ENCODE results near the gene FTCD. TPM values are rescaled to one million over a fixed set of nuclear protein-coding genes. Genes with fewer than 3 reads are reported as not detected.
A peak's percentile ranks its signal among the peaks of the same experiment; 100 is the strongest.

The FTCD gene
- total RNA-seq, 2 experiments from 2014 or later, result 0.16 to 0.23 TPM

DNA sequence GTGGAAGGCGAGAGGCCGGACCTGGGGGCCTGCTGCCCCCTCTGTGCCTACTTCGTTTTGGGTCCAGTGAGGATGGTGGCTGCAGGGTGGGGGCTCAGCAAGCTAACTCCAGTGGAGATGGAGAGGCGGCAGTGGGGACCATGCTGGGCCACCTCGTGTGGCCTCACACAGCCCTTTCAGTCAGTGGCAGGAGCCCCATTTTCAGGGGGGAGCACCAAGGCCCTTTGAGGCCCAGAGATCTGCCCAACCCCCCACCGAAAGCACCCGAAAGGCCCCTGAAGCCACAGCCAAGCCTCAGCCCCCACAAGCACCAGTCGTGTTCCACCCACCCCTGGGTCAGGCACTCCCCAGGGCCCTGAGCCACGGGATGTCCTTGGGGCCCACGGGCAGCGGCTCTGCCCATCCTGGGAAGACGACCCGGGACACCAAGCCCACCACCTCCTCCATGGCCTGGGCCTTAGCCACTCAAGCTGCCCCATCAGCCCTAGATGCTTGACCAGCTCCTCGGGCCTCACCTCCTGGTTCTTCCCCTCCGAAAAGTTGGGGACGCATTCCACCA lies 345 bp downstream of the FTCD start:
- no peaks in the 10 kb centered on the region for H3K9me3 Mint-ChIP-seq (ENCODE audit: low read depth)

GRCh38 chr21:46154155-46154954 lies 1.0 kb downstream of the FTCD start:
- no peaks in the 10 kb centered on the region for H3K9me3 Mint-ChIP-seq (ENCODE audit: low read depth)
- ChIA-PET POLR2A (interaction anchor here (1.6 kb wide), 1 partner anchor 10 kb away, joined by 4 read pairs; no protein-coding TSS in a partner anchor), CTCF (interaction anchor here (2.3 kb wide), 1 partner anchor 11 kb away, joined by 18 read pairs; no protein-coding TSS in a partner anchor)
- no peaks in the 10 kb centered on the region for H3K4me1 Mint-ChIP-seq
- no peak overlapping the region for H3K4me3 Mint-ChIP-seq
- no peak overlapping the region for H3K27ac Mint-ChIP-seq
- H3K27me3 Mint-ChIP-seq, result no peaks in the 10 kb centered on the region
- intact Hi-C loops (cut with DNase I, micrococcal nuclease), result no loop called here
- no peaks in the 10 kb centered on the region for H3K36me3 Mint-ChIP-seq (ENCODE audit: low read depth)
- DNase-seq, result peak; percentile 2
- ATAC-seq, result no peak

More for the DNA sequence above, 345 bp downstream of the FTCD start:
- Mint-ChIP-seq H3K4me3 (no peak overlapping the region), H3K4me1 (no peaks in the 10 kb centered on the region), H3K36me3 (ENCODE audit: low read depth) (no peaks in the 10 kb centered on the region), H3K27ac (no peak overlapping the region), H3K27me3 (no peaks in the 10 kb centered on the region)
- ATAC-seq, result no peak
- intact Hi-C loops (cut with DNase I, micrococcal nuclease), result no loop called here
- POLR2A ChIA-PET, result no interaction called here
- CTCF ChIA-PET, result no interaction called here
- DNase-seq, result no peak

- Mint-ChIP-seq H3K9me3 (ENCODE audit: low read depth) (no peaks in the 10 kb centered on the region), H3K27me3 (no peaks in the 10 kb centered on the region), H3K27ac (no peak overlapping the region), H3K36me3 (ENCODE audit: low read depth) (no peaks in the 10 kb centered on the region), H3K4me1 (no peaks in the 10 kb centered on the region), H3K4me3 (no peak overlapping the region)
- POLR2A ChIA-PET, result interaction anchor here (0.7 to 1.6 kb wide), 2 partner anchors 10 to 175 kb away, joined by 3 to 4 read pairs; no protein-coding TSS in a partner anchor
- ATAC-seq (peak; percentile 95), DNase-seq (peak; percentile 82)
- intact Hi-C loops (cut with DNase I, micrococcal nuclease), result no loop called here
- CTCF ChIA-PET, result interaction anchor here (0.8 to 2.3 kb wide), 2 partner anchors 10 to 227 kb away, joined by 4 to 18 read pairs; no protein-coding TSS in a partner anchor
These were observed 1.9 kb downstream of the FTCD start for GRCh38 chr21:46153247-46154154.

- H3K9me3 Mint-ChIP-seq (ENCODE audit: low read depth), result no peaks in the 10 kb centered on the region
- H3K4me3 Mint-ChIP-seq, result no peak overlapping the region
- ATAC-seq (no peak), DNase-seq (no peak)
- no peak overlapping the region for H3K27ac Mint-ChIP-seq
- no peaks in the 10 kb centered on the region for H3K27me3 Mint-ChIP-seq
- intact Hi-C loops (cut with DNase I, micrococcal nuclease), result no loop called here
- CTCF ChIA-PET, result interaction anchor here (0.8 to 2.3 kb wide), 2 partner anchors 10 to 227 kb away, joined by 4 to 18 read pairs; no protein-coding TSS in a partner anchor
- no peaks in the 10 kb centered on the region for H3K36me3 Mint-ChIP-seq (ENCODE audit: low read depth)
- POLR2A ChIA-PET, result interaction anchor here (1.6 kb wide), 1 partner anchor 9 kb away, joined by 4 read pairs; no protein-coding TSS in a partner anchor
- H3K4me1 Mint-ChIP-seq, result no peaks in the 10 kb centered on the region
These were observed 2.5 kb downstream of the FTCD start for GRCh38 chr21:46152927-46153246.

DNA sequence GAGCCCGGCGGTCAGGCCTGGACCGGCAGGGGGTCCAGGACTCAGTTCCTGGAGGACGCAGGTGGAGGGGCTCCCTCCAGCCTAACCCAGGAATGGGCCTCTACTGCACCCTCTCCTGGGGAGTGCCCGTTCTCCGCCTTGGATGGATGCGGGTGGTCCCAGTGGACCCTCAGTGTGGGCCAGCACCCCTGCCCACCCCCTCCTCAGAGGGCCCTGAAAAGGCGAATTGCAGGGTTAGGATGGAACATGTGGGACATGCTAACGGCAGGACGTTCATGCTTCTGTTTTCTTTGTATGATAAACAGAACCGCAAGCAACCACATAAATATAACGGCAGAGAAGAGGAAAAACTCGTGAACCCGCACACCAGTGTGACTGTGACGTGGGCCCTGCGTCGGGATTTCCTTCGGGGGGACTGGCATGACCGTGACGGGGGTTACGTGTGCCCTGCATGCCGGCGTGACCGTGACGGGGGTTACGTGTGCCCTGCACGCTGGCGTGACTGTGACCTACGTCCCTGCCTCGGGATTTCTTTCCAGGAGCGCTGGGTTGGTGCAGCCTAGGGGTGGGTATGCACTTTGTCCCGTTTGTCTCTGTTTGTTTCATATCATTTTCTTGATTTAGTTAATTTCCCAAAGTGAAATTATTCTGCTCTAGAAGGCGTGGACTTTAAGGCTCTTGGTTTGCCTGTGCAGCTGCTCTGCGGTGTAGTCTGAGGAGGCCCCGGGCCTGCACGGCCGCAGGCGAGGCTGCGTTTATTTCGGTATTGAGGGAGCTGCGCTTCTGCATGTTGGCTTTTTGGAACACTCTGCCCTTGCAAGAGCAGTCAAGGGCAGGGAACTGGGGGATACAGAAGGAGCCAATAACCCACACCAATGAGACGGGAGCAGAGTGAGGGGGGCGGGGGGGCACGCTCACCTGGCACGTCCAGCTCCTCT lies 3.1 kb downstream of the FTCD start:
- DNase-seq (no peak), ATAC-seq (no peak)
- Mint-ChIP-seq H3K27ac (no peak overlapping the region), H3K9me3 (ENCODE audit: low read depth) (no peaks in the 10 kb centered on the region), H3K27me3 (no peaks in the 10 kb centered on the region), H3K4me1 (no peaks in the 10 kb centered on the region), H3K36me3 (ENCODE audit: low read depth) (no peaks in the 10 kb centered on the region), H3K4me3 (no peak overlapping the region)
- ChIA-PET POLR2A (interaction anchor here (1.6 kb wide), 1 partner anchor 8 kb away, joined by 4 read pairs; no protein-coding TSS in a partner anchor), CTCF (interaction anchor here (0.8 to 2.3 kb wide), 2 partner anchors 9 to 226 kb away, joined by 4 to 18 read pairs; no protein-coding TSS in a partner anchor)
- intact Hi-C loops (cut with DNase I, micrococcal nuclease), result no loop called here

DNA sequence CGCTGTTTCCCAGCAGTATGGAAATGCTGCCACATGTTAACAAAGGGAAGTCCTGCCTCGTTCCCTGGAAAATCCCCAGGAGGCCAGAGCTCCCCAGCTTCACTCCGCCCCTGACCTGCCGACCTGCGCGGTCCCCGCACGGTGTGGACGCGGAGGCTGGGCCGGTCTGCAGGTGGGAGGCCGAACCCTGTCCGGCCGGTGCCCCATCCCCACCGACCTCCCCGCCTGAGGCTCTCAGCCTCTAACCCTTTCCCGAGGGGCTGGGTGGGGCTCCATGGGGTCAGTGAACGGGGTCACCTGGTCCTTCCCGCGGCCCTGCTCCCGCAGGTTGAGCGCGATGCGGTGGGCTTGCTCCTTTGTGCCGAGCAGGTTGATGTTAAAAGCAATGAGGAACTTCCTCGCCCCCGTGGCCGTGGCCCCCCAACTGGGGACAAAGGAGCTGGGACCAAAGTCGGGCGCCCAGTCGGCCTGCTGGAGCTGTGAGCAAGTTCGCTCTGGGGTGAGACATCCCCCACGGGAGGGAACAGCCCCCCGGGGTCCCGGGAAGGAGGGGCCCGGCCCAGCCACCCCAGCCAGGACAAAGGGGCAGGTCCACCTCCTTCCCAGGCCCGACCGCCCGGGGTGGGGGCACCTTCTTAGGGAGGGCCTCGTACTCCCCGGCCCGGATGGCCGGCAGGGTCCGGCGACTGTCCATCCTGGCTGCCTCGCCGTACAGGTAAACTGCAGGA lies 4.0 kb downstream of the FTCD start:
- POLR2A ChIA-PET, result no interaction called here
- Mint-ChIP-seq H3K4me3 (no peak overlapping the region), H3K27me3 (no peaks in the 10 kb centered on the region), H3K36me3 (ENCODE audit: low read depth) (no peaks in the 10 kb centered on the region), H3K4me1 (no peaks in the 10 kb centered on the region), H3K9me3 (ENCODE audit: low read depth) (no peaks in the 10 kb centered on the region), H3K27ac (no peak overlapping the region)
- CTCF ChIA-PET, result interaction anchor here (0.5 kb wide), 1 partner anchor 175 kb away, joined by 3 read pairs; a partner anchor contains a TSS
- intact Hi-C loops (cut with DNase I, micrococcal nuclease), result no loop called here
- ATAC-seq, result no peak
- peak; percentile 3 for DNase-seq

DNA sequence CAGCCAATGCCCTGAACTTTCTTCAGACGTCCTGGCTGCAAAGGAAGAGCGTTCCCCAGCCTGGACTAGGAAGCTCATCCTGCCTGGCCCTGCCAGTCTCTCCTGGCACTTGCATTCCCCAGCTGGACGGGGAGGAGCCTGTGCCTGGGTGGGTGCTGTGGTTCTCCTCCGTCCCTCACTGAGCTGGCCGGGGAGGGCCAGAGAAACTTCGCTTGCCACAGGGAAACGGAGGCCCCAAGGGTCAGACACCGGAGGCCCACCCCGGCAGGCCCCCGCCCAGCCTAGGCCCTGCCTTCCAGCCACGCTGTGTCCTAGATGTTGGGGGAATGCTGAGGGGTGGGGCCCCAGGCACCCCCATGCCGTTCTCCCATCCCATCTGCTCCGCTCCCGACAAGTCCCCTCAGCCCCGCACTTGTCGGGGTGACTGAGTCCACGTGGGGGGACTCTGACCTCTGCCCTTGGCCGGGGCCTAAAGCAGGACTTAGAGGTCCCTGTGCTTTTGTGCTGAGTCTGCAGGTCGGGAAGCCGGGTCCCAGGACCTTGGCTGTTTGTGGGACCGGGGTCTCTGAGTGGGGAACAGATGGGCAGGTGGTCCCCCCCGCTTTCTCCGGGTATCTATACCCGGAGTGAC lies 4.8 kb downstream of the FTCD start:
- H3K9me3 Mint-ChIP-seq (ENCODE audit: low read depth), result no peaks in the 10 kb centered on the region
- DNase-seq (peak; percentile 1), ATAC-seq (no peak)
- no peak overlapping the region for H3K4me3 Mint-ChIP-seq
- H3K4me1 Mint-ChIP-seq, result no peaks in the 10 kb centered on the region
- intact Hi-C loops (cut with DNase I, micrococcal nuclease), result no loop called here
- ChIA-PET CTCF (no interaction called here), POLR2A (no interaction called here)
- H3K36me3 Mint-ChIP-seq (ENCODE audit: low read depth), result no peaks in the 10 kb centered on the region
- no peaks in the 10 kb centered on the region for H3K27me3 Mint-ChIP-seq
- H3K27ac Mint-ChIP-seq, result no peak overlapping the region

DNA sequence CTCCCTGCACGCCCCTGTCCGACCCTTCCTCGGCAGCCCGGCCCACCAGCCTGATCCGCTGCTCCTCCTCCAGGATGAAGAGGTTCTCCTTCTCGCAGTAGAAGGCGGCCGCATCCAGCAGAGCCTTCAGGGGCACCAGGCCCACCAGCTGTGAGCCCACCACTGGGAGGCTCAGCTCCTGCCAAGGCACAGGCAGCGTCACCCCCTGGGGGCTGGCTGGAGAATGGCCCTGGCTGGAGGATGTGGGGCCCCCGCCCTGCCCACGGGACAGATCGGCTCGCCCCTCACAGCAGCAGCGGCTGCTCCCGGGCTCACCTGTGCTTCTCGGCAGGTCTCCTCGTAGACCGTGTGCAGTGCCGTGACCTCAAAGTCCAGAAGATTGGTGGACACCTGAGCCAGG lies 5.3 kb downstream of the FTCD start:
- Mint-ChIP-seq H3K27ac (no peak overlapping the region), H3K9me3 (ENCODE audit: low read depth) (no peaks in the 10 kb centered on the region), H3K4me3 (no peak overlapping the region), H3K27me3 (no peaks in the 10 kb centered on the region), H3K36me3 (ENCODE audit: low read depth) (no peaks in the 10 kb centered on the region), H3K4me1 (no peaks in the 10 kb centered on the region)
- ChIA-PET POLR2A (no interaction called here), CTCF (interaction anchor here (1.0 kb wide), 1 partner anchor 8 kb away, joined by 3 read pairs; no protein-coding TSS in a partner anchor)
- ATAC-seq (no peak), DNase-seq (peak; percentile 3)
- intact Hi-C loops (cut with DNase I, micrococcal nuclease), result no loop called here

DNA sequence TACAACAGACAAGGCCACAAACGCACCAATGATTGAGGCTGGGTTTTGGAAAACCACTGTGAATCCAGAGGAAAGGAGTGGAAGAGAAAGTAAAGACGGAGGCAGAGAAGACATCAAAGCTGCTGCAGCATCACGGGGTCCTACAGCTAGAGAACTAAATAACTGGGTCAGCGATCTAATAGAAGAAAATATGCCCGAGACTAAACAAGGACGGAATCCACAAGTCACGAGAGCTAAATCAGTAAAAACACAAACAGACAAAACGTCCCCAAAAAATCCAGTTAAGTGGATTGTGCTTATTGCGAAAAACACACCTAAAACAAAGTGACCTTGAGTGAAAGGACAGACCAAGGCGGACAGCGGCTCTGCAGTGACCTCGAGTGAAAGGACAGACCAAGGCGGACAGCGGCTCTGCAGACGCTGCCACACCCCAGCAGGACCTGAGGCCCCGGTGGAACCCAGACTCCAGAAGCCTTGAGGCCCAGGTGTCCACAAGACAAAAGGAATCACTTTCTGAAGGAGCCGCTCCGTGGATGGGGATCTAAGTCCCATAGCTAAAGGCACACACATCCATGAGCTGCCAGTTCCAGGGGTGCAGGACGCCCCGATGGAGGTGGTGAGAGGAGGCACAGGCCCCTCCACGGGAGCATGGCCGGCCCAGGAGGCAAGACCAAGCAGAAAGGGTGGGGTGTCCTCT lies 6.0 kb downstream of the FTCD start:
- H3K4me1 Mint-ChIP-seq, result peaks cover 4% of the 10 kb centered on the region
- DNase-seq (peak; percentile 1), ATAC-seq (no peak)
- no peaks in the 10 kb centered on the region for H3K9me3 Mint-ChIP-seq (ENCODE audit: low read depth)
- H3K36me3 Mint-ChIP-seq (ENCODE audit: low read depth), result no peaks in the 10 kb centered on the region
- H3K27me3 Mint-ChIP-seq, result no peaks in the 10 kb centered on the region
- CTCF ChIA-PET, result interaction anchor here (1.0 kb wide), 1 partner anchor 9 kb away, joined by 3 read pairs; no protein-coding TSS in a partner anchor
- intact Hi-C loops (cut with DNase I, micrococcal nuclease), result no loop called here
- POLR2A ChIA-PET, result no interaction called here
- H3K27ac Mint-ChIP-seq, result no peak overlapping the region
- H3K4me3 Mint-ChIP-seq, result no peak overlapping the region

Measured in activated CD4-positive, alpha-beta T cell treated with anti-CD3 and anti-CD28 coated beads for 36 hours (primary cell).